NCI-H187 treated with DMSO at 0.1 percent for 48 hours (cell line): ENCODE data around the gene MSH2.
"Not testable (repeated sequence)": the region's sequence is repeated elsewhere in the genome, so short reads cannot be mapped to it uniquely, and the experiment has no call there.

Experiments
- DNase-seq: peaks from one replicate; lab custom pipeline; 2025; lab: John Stamatoyannopoulos, UW

The MSH2 gene

GRCh38 chr2:47407976-47408375 lies 5.0 kb downstream of the MSH2 start:
- not testable (repeated sequence) for DNase-seq

- DNase-seq: no peak
These were observed 11.9 kb downstream of the MSH2 start for GRCh38 chr2:47414682-47415458.

- no peak for DNase-seq
These were observed 17.3 kb downstream of the MSH2 start for GRCh38 chr2:47420214-47420613.

- DNase-seq: not testable (repeated sequence)
These were observed 17.7 kb downstream of the MSH2 start for GRCh38 chr2:47420683-47421082.

- DNase-seq: no peak
These were observed 19.1 kb downstream of the MSH2 start for GRCh38 chr2:47422016-47422415.

- DNase-seq: no peak
These were observed 19.6 kb downstream of the MSH2 start for GRCh38 chr2:47422560-47422959.

- DNase-seq: no peak
These were observed 23.8 kb downstream of the MSH2 start for GRCh38 chr2:47426786-47427185.

GRCh38 chr2:47429795-47430194 lies 26.8 kb downstream of the MSH2 start:
- DNase-seq: no peak

- DNase-seq: not testable (repeated sequence)
These were observed 30.1 kb downstream of the MSH2 start for GRCh38 chr2:47433006-47433405.

GRCh38 chr2:47433445-47433844 lies 30.5 kb downstream of the MSH2 start:
- not testable (repeated sequence) for DNase-seq

GRCh38 chr2:47437287-47437686 lies 34.3 kb downstream of the MSH2 start:
- peak; percentile 4 for DNase-seq

- no peak for DNase-seq
These were observed 35.1 kb downstream of the MSH2 start for GRCh38 chr2:47438106-47438505.

GRCh38 chr2:47438783-47439182 lies 35.8 kb downstream of the MSH2 start:
- DNase-seq: no peak

GRCh38 chr2:47451790-47452189 lies 48.8 kb downstream of the MSH2 start:
- no peak for DNase-seq

GRCh38 chr2:47452761-47453160 lies 49.8 kb downstream of the MSH2 start:
- no peak for DNase-seq

- not testable (repeated sequence) for DNase-seq
These were observed 51.9 kb downstream of the MSH2 start for GRCh38 chr2:47454818-47455217.

- DNase-seq: no peak
These were observed 52.5 kb downstream of the MSH2 start for GRCh38 chr2:47455411-47455810.

GRCh38 chr2:47456851-47457250 lies 53.9 kb downstream of the MSH2 start:
- DNase-seq: no peak

GRCh38 chr2:47457268-47457667 lies 54.3 kb downstream of the MSH2 start:
- no peak for DNase-seq

- no peak for DNase-seq
These were observed 56.1 kb downstream of the MSH2 start for GRCh38 chr2:47459021-47459420.

- no peak for DNase-seq
These were observed 57.8 kb downstream of the MSH2 start for GRCh38 chr2:47460766-47461165.

GRCh38 chr2:47471429-47472116 lies 68.6 kb downstream of the MSH2 start:
- no peak for DNase-seq

- no peak for DNase-seq
These were observed 76.9 kb downstream of the MSH2 start for GRCh38 chr2:47479863-47480262.

- no peak for DNase-seq
These were observed 80.2 kb downstream of the MSH2 start for GRCh38 chr2:47483191-47483590.
